ENCODE measurements around the gene CBFA2T3.

CBFA2T3 gene

DNA sequence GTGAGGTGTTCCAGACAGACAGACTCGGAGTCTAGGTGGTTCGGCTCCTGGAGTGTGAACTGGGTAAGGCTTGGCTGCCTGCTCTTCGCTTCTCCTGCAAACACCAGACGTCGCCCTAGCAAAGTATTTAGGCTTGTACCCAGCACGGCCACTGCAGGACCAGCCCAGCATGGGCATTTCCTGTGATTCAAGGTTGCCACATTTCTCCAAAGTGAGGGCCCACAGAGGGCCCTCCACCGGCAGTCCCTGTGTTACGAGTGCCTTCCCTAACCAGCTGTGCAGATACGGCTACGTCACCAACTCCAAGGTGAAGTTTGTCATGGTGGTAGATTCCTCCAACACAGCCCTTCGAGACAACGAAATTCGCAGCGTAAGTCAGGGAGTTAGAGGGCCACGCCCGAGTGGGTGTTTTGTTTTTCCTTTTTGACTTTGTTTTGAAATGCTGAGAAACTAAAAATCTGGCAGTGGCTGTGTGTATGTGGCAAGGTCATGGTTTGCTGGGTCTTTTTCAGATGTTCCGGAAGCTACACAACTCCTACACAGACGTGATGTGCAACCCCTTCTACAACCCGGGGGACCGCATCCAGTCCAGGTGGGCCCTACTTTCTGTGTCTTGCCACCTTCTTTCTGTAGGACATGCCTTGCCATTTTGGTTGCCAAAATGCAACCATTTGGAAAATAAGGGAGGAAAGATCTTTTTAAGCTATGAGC lies 117.5 kb downstream of the CBFA2T3 start:
- no peak for DNase-seq (ENCODE audit: low read depth in 3 of 3)

- DNase-seq (ENCODE audit: low read depth in 3 of 3) = peak; percentile 42 to 66 (median 61)
Measured at GRCh38 chr16:88857728-88858339, 119.2 kb downstream of the CBFA2T3 start.

GRCh38 chr16:88856828-88857727 lies 119.9 kb downstream of the CBFA2T3 start, which contains the start of the genes GALNS and TRAPPC2L:
TSS of gene GALNS (minus strand) at chr16:88856947. CDS start at chr16:88856877, 70 bp downstream.
TSS of gene TRAPPC2L (plus strand) at chr16:88857127. CDS start at chr16:88857151, 24 bp downstream.
- peak; percentile 96 to 100 (median 99) for DNase-seq (ENCODE audit: low read depth in 3 of 3)

- no peak for DNase-seq (ENCODE audit: low read depth in 3 of 3)
Measured at GRCh38 chr16:88856122-88856827, 120.7 kb downstream of the CBFA2T3 start.

DNA sequence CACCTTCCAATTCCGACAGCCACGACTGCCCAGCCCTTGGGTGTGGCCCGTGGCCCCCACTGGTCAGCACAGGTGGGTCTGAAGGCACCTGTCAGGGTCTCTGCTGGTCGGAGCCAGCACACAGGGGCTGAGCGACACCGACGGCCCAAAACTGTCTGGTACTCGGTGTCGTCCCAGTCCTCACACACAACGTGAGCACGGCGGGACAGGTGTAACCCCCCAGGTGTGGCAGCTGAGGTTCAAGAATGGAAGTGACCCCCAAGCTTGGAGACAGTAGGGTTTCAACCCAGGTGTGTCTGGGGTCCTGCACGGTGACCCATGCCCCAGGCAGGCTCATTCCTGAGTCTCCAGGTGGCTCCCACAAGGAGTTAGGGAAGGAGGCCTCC lies 121.3 kb downstream of the CBFA2T3 start:
- no peak for DNase-seq (ENCODE audit: low read depth in 3 of 3)

GRCh38 chr16:88855176-88855575 lies 121.8 kb downstream of the CBFA2T3 start:
- no peak for DNase-seq (ENCODE audit: low read depth in 3 of 3)

- no peak for DNase-seq (ENCODE audit: low read depth in 3 of 3)
Measured at GRCh38 chr16:88854306-88855111, 122.5 kb downstream of the CBFA2T3 start.

GRCh38 chr16:88853325-88853941 lies 123.6 kb downstream of the CBFA2T3 start:
- no peak for DNase-seq (ENCODE audit: low read depth in 3 of 3)

- no peak for DNase-seq (ENCODE audit: low read depth in 3 of 3)
Measured at GRCh38 chr16:88851616-88852015, 125.4 kb downstream of the CBFA2T3 start.

DNA sequence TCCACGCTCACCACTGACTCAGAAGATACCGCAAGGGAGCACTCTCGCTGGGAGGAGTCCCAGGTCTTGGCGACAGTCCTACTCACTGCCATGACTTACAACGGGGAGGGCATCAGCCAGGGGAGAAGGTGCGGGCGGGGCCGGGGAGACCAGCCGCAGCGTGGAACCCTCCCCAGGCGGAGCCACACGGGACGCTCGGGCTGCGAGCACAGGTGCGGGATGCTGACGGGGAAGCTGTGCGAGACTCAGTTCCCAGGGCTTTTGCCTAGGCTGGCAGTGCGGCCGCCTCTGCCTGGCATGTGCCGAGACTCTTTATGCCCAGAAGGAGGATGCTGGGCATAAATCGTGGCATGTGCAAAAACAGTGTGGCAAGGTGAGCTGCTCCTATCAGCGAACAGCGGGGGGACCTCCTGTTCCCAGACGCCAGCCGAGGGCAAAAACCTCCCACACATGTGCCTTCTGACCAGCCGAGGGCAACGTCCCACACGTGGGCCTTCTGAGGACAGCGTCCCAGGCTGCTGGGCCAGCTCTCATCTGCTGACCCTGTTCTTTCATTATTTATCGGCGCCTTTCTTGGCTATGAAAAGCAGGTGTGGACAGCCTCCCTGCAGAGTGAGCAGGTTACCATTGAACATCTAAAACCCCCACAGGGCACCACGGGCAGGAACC lies 126.3 kb downstream of the CBFA2T3 start:
- DNase-seq (ENCODE audit: low read depth in 3 of 3) = no peak

- DNase-seq (ENCODE audit: low read depth in 3 of 3) = no peak
Measured at GRCh38 chr16:88848557-88848956, 128.4 kb downstream of the CBFA2T3 start.

- no peak for DNase-seq (ENCODE audit: low read depth in 3 of 3)
Measured at GRCh38 chr16:88847654-88848053, 129.4 kb downstream of the CBFA2T3 start.

DNA sequence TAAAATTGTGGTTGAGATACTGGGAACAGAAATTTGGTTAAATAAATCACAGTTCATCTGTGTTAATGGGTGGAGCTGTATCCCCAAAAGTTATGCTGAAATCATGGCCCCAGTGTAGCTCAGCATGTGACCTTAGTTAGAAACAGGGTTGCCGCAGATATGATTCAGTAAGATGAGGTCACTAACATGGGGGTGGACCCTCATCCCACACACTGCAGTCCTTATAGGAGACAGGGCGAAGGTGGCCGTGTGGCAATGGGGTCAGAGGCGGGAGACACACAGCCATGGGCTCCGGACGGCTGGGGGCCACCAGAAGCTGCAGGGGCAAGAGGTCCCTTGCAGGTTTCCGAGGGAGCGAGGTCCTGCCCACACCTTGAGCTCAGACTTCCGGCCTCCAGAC lies 130.9 kb downstream of the CBFA2T3 start:
- no peak for DNase-seq (ENCODE audit: low read depth in 3 of 3)

- DNase-seq (ENCODE audit: low read depth in 3 of 3) = no peak
Measured at GRCh38 chr16:88844419-88845036, 132.5 kb downstream of the CBFA2T3 start.

GRCh38 chr16:88843256-88843655 lies 133.8 kb downstream of the CBFA2T3 start:
- DNase-seq (ENCODE audit: low read depth in 3 of 3) = no peak

DNA sequence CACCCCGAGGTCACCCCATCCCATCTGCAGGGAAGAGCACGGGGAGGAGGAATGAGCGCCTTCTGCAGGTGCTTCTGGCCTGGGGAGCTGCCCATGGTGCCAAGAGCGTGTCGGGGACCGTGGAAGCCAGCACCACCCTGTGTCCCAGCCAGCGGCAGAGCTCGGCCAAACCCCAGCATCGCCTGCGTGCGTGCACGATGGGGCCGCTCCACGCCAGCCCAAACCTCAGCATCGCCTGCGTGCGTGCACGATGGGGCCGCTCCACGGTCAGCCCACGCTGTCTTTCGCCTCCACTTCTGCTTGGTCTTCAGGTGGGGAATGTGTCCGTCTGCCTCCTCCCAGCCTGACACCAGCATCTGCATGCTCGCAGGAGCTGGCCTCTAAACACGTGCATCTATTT lies 134.2 kb downstream of the CBFA2T3 start:
- no peak for DNase-seq (ENCODE audit: low read depth in 3 of 3)

DNA sequence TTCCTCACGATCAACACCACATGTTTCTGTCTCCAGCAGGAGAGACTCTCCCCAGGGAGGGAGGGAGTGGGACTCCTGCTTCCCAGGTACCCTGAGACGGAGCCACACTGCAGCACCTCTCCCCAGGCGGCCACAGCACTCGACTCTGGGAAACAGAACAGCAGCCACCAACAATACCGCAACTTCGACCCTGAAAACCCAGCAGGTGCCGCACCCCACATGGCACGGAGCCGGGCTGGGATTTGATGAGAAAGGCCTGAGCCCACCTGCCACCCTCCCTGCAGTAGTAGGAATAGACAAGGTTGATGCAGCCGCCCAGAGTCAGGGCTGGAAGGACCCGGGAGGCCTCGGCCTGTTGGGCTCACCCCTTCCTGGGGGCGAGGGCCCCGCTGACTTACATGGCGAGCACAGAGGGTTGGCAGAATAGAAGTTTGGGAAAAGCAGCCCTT lies 134.7 kb downstream of the CBFA2T3 start:
- DNase-seq (ENCODE audit: low read depth in 3 of 3) = no peak

DNA sequence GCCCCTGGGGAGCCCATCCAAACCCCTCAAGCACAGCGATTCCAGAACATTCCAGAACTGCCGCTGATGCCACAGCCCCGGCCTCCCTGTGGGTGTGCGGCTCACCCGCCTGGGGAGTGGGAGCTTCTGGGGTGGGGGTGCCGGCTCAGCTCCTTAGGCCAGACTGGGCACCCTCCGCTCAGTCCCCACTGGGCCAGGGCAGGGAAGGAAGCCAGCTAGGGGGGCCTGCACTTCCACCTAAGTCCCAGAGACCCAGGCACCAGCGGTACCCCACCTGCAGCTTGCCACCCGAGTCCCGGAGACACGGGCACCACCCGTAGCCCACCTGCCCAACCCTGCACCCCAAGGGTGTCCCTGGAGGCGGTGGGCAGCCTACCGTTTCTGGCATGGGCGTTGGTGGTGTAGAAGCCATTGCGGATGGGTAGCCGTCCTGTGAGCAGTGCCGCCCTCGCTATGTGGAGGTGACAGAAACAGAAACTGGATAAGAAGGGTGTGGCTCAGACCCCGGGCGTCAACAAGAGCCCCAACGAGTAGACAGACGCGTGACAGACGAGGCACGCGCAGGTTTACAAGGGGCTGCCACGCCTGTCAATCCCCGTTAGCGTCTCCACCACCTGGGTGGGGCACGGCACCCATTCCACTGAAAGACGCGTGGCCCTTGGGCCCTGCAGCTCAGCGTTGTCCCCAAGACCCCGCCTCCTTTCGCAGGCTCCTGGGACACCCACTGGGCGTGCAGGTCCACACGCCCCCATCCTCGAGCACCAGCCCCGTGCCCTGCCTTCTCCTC lies 135.3 kb downstream of the CBFA2T3 start:
- DNase-seq (ENCODE audit: low read depth in 3 of 3) = no peak

Measured in stimulated activated CD4-positive, alpha-beta T cell treated with anti-CD3 and anti-CD28 coated beads, TNF-alpha, amount 100 ng/mL, for 48 hours (primary cell).